K562 (cell line): ENCODE results near the gene KLC1. TPM values are rescaled to one million over a fixed set of nuclear protein-coding genes. Genes with fewer than 3 reads are reported as not detected.
A peak's percentile ranks its signal among the peaks of the same experiment; 100 is the strongest.

ENCODE experiments used
- ARID3B ChIP-seq: fragments of 250-450 bp; sonication (Bioruptor Pico); IDR thresholded peaks from 2 replicates; pipeline ENCODE4 v1.4.0; 2020; ENCODE audit warnings: borderline replicate concordance
- CHD4 ChIP-seq: fragments of 200-600 bp; sonication (generic); IDR thresholded peaks from 3 replicates; pipeline ENCODE4 v1.6.1; 2012; ENCODE audit warnings: low read depth, mild to moderate bottlenecking, mixed read lengths, low read length, inconsistent platforms; ENCODE audit not compliant: insufficient read depth, insufficient replicate concordance, poor library complexity, severe bottlenecking
- ELF2 ChIP-seq: fragments of 250-450 bp; sonication (Bioruptor Pico); IDR thresholded peaks from 2 replicates; pipeline ENCODE4 v1.5.0; 2021; ENCODE audit warnings: mild to moderate bottlenecking
- GATA2 ChIP-seq: sonication (generic); formaldehyde crosslinking; IDR thresholded peaks from 2 replicates; pipeline ENCODE4 v1.4.0; 2020; ENCODE audit warnings: mild to moderate bottlenecking, missing genetic modification reagents
- HDAC2 ChIP-seq: fragments of 450-650 bp; IDR thresholded peaks from 2 replicates; pipeline ENCODE4 v1.6.1; 2016; ENCODE audit warnings: mild to moderate bottlenecking
- HDAC3 ChIP-seq: fragments of 450-650 bp; IDR thresholded peaks from 2 replicates; pipeline ENCODE4 v1.6.1; 2018; ENCODE audit warnings: borderline replicate concordance, mild to moderate bottlenecking, moderate library complexity; ENCODE audit not compliant: partially characterized antibody
- NCOA4 ChIP-seq: fragments of 450-650 bp; IDR thresholded peaks from 2 replicates; pipeline ENCODE4 v1.6.1; 2018; ENCODE audit warnings: mild to moderate bottlenecking; ENCODE audit not compliant: partially characterized antibody
- POLR2A ChIP-seq: fragments of 450-650 bp; conservative IDR thresholded peaks from 2 replicates; pipeline ENCODE4 v1.6.1; 2016
- PTTG1 ChIP-seq: fragments of 450-650 bp; IDR thresholded peaks from 2 replicates; pipeline ENCODE4 v1.6.1; 2016; ENCODE audit warnings: low read depth, mild to moderate bottlenecking, missing genetic modification characterization, missing compliant biosample characterization
- RNF2 ChIP-seq: sonication (generic); IDR thresholded peaks from 2 replicates; pipeline ENCODE4 v1.6.1; 2016
- SREBF1 ChIP-seq: fragments of 150-350 bp; IDR thresholded peaks from 2 replicates; pipeline ENCODE4 v1.6.1; 2014; ENCODE audit warnings: antibody characterized with exemption, low read depth, low read length, borderline replicate concordance
- TBL1XR1 ChIP-seq, 2 experiments: IDR thresholded peaks; 2 replicates each; pipeline ENCODE4 v1.6.1; 2012; ENCODE audit warnings: improper control_type of control experiment in 2 of 2, low read length in 2 of 2, mild to moderate bottlenecking in 1 of 2
- TEAD4 ChIP-seq, 2 experiments: sonication (generic) in 1 of 2; formaldehyde crosslinking in 1 of 2; IDR thresholded peaks; 2 replicates each; pipeline versions ENCODE4 v1.6.1 to v1.8.0; 2012 to 2022; ENCODE audit warnings: borderline replicate concordance in 1 of 2, inconsistent platforms in 1 of 2, low read length in 1 of 2, mild to moderate bottlenecking in 1 of 2, missing genetic modification reagents in 1 of 2
- ZBTB40 ChIP-seq, 2 experiments: fragments of 450-650 bp in 1 of 2; sonication (generic) in 1 of 2; formaldehyde crosslinking in 1 of 2; IDR thresholded peaks; 2 replicates each; pipeline versions ENCODE4 v1.7.1 to v1.9.0; 2016 to 2022; ENCODE audit warnings: inconsistent platforms in 1 of 2, mild to moderate bottlenecking in 1 of 2, missing genetic modification reagents in 1 of 2
- ZNF76 ChIP-seq: fragments of 250-450 bp; sonication (Bioruptor Pico); IDR thresholded peaks from 2 replicates; pipeline ENCODE4 v1.4.0; 2020; ENCODE audit warnings: mild to moderate bottlenecking, moderate library complexity, borderline replicate concordance
- polyA plus RNA-seq, 8 experiments: library from polyadenylated mRNA; depleted of rRNA in 4 of 8; stranded (reverse) in 5 of 8; unstranded in 3 of 8; fragments of >200 nt; fragmentation: Nextera tagmentation in 2 of 8; fragmentation: Illumina TruSeq in 1 of 8; extraction: Ambion mirVana in 2 of 8; extraction: Trizol in 1 of 8; gene quantifications; 2 replicates each; pipeline versions ENCODE4 v1.2.1 to v1.2.3, GENCODE V29; 2011 to 2014; ENCODE audit warnings: inconsistent platforms in 1 of 8, missing spikeins in 1 of 8
- total RNA-seq, 7 experiments: library from RNA; depleted of rRNA in 6 of 7; stranded (reverse); fragments of >200 nt in 6 of 7; fragmentation: Illumina TruSeq in 2 of 7; extraction: Trizol in 2 of 7; gene quantifications; 2 replicates each; pipeline versions ENCODE4 v1.2.1 to v1.2.3, GENCODE V29; 2011 to 2021; ENCODE audit warnings: low replicate concordance in 1 of 7

KLC1 gene
- total and polyA plus RNA-seq, 9 of the 15 experiments (the other 6 are each of a cell fraction or from before 2014, with no cell fraction given): 4.9 to 134 (median 54.8) TPM

- no peak for TF ChIP-seq ARID3B (CRISPR knock-in tag)
- TF ChIP-seq GATA2 (CRISPR knock-in tag): no peak
- TF ChIP-seq ELF2 (CRISPR knock-in tag): no peak
- TF ChIP-seq PTTG1: no peak
- TF ChIP-seq ZNF76 (CRISPR knock-in tag): no peak
- no peak for TF ChIP-seq TEAD4 (IDR thresholded peaks at IDR 0.05; ENCODE audit: low read length)
- no peak for TF ChIP-seq TEAD4 (CRISPR knock-in tag; IDR thresholded peaks at IDR 0.05; ENCODE audit: borderline replicate concordance)
- TF ChIP-seq POLR2A: peak; percentile 74
- no peak for TF ChIP-seq CHD4
- TF ChIP-seq ZBTB40 (IDR thresholded peaks at IDR 0.05): no peak
- TF ChIP-seq ZBTB40 (CRISPR knock-in tag; IDR thresholded peaks at IDR 0.05): no peak
- TF ChIP-seq HDAC2: no peak
- TF ChIP-seq HDAC3: no peak
- TF ChIP-seq RNF2: no peak
- no peak for TF ChIP-seq NCOA4
- no peak; the same call in 1 of the 2 replicates for TF ChIP-seq SREBF1
- no peak for TF ChIP-seq TBL1XR1 (IDR thresholded peaks at IDR 0.05; ENCODE audit: low read length in 2 of 2)
Measured at GRCh38 chr14:103715052-103716000, 86.3 kb downstream of the KLC1 start, which contains the start of the genes XRCC3 and ZFYVE21 (continued).
